ENCODE measurements around the gene CENPM. TPM values are rescaled to one million over a fixed set of nuclear protein-coding genes. Genes with fewer than 3 reads are reported as not detected.

CENPM gene
- total RNA-seq, 4 donors from 2014 or later = 1.5 to 5.1 TPM; not detected in 2

- DNase-seq = no peak
- TF ChIP-seq POLR2A (IDR thresholded peaks at IDR 0.05) (no peak), CTCF (IDR thresholded peaks at IDR 0.05 in 4 of 5, conservative IDR thresholded peaks at IDR 0.05 in 1 of 5) (no peak)
- H3K27ac ChIP-seq = peak overlapping the region; percentile 61 to 77 (median 68)
- intact Hi-C loops (cut with DNase I; ENCODE audit: low total_unique reads) = loop anchor here (2.0 kb wide), 2 partner anchors 123 to 421 kb away; partner anchors contain the start of gene NAGA
- ATAC-seq = no peak
- H3K27me3 ChIP-seq = peaks cover 0 to 5% (median 0%) of the 10 kb centered on the region in 3 donors
- H3K36me3 ChIP-seq = no peaks in the 10 kb centered on the region
- in situ Hi-C loops (cut with MboI; ENCODE audit: low sequenced_read_pairs in 4 of 4) = loop anchor here in 2 of 4 donors (10.0 kb wide), 2 partner anchors 123 to 253 kb away; partner anchors contain the start of gene MEI1 (in 1 of the 2)
- H3K9me3 ChIP-seq = no peaks in the 10 kb centered on the region
- peak overlapping the region; percentile 61 to 83 (median 80) for H3K4me3 ChIP-seq
- peaks cover 0 to 14% of the 10 kb centered on the region in 2 donors for H3K4me1 ChIP-seq
These were observed 600 bp upstream of the CENPM start for GRCh38 chr22:41947424-41948080.

GRCh38 chr22:41943661-41944209 is 3.2 kb downstream of the CENPM start:
- H3K27me3 ChIP-seq = no peaks in the 10 kb centered on the region
- ATAC-seq (peak; percentile 23 to 37), DNase-seq (no peak)
- TF ChIP-seq POLR2A (IDR thresholded peaks at IDR 0.05) = peak in 1 of 2 donors; percentile 4
- no peak for TF ChIP-seq CTCF (IDR thresholded peaks at IDR 0.05 in 4 of 5, conservative IDR thresholded peaks at IDR 0.05 in 1 of 5)
- intact Hi-C loops (cut with DNase I; ENCODE audit: low total_unique reads) (no loop called here), in situ Hi-C loops (cut with MboI; ENCODE audit: low sequenced_read_pairs in 4 of 4) (loop anchor here (5.0 to 10.0 kb wide), 5 partner anchors 111 to 249 kb away; partner anchors contain the start of genes MEI1 (in 4 of the 4) and SREBF2 (in 1 of the 4))
- H3K27ac ChIP-seq = peak overlapping the region in 3 of 4 donors; percentile 63 to 71 (median 63)
- no peaks in the 10 kb centered on the region for H3K9me3 ChIP-seq
- peaks cover 2 to 33% of the 10 kb centered on the region in 2 donors for H3K4me1 ChIP-seq
- H3K36me3 ChIP-seq = no peaks in the 10 kb centered on the region
- peak overlapping the region in 1 of 4 donors; percentile 15 for H3K4me3 ChIP-seq

- Histone ChIP-seq H3K27ac (peak overlapping the region in 3 of 4 donors; percentile 29 to 57 (median 39)), H3K36me3 (no peaks in the 10 kb centered on the region), H3K4me1 (peaks cover 3 to 33% of the 10 kb centered on the region in 2 donors), H3K9me3 (no peaks in the 10 kb centered on the region), H3K27me3 (no peaks in the 10 kb centered on the region), H3K4me3 (no peak overlapping the region)
- in situ Hi-C loops (cut with MboI; ENCODE audit: low sequenced_read_pairs in 4 of 4) (loop anchor here (5.0 to 10.0 kb wide), 5 partner anchors 109 to 246 kb away; partner anchors contain the start of genes MEI1 (in 4 of the 4) and SREBF2 (in 1 of the 4)), intact Hi-C loops (cut with DNase I; ENCODE audit: low total_unique reads) (loop anchor here (1.0 kb wide), 3 partner anchors 119 to 244 kb away; no protein-coding TSS in a partner anchor)
- peak; percentile 61 to 81 for DNase-seq
- TF ChIP-seq CTCF (IDR thresholded peaks at IDR 0.05 in 4 of 5, conservative IDR thresholded peaks at IDR 0.05 in 1 of 5) (peak; percentile 94 to 98 (median 97)), POLR2A (IDR thresholded peaks at IDR 0.05) (no peak)
- ATAC-seq = peak; percentile 63 to 79
These were observed 5.9 kb downstream of the CENPM start for GRCh38 chr22:41940832-41941765.
